K562 (cell line): ENCODE measurements around the gene TRERF1.

Experiments
- BHLHE40 ChIP-seq: IDR thresholded peaks from 2 replicates; pipeline ENCODE4 v1.6.1; 2011; ENCODE audit warnings: low read length, improper control_type of control experiment
- CBFA2T2 ChIP-seq: fragments of 450-650 bp; conservative IDR thresholded peaks from 2 replicates; pipeline ENCODE4 v1.6.1; 2017; ENCODE audit warnings: mild to moderate bottlenecking
- CTCF ChIP-seq, 3 experiments: IDR thresholded peaks in 2 of 3; conservative IDR thresholded peaks in 1 of 3; 2 replicates each; pipeline ENCODE4 v1.5.1; 2011 to 2012; ENCODE audit warnings: low read length in 3 of 3, mild to moderate bottlenecking in 3 of 3, control low read depth in 2 of 3, improper control_type of control experiment in 1 of 3, inconsistent platforms in 1 of 3, low read depth in 1 of 3, mixed read lengths in 1 of 3, moderate library complexity in 1 of 3; ENCODE audit not compliant: insufficient read depth in 2 of 3
- NR3C1 ChIP-seq: sonication (generic); formaldehyde crosslinking; IDR thresholded peaks from 2 replicates; pipeline ENCODE4 v1.8.1; 2022; ENCODE audit warnings: missing genetic modification reagents
- THAP7 ChIP-seq: fragments of 250-450 bp; sonication (Bioruptor Pico); IDR thresholded peaks from 2 replicates; pipeline ENCODE4 v1.5.0; 2021
- ZFP36 ChIP-seq: fragments of 150-350 bp; IDR thresholded peaks from 2 replicates; pipeline ENCODE4 v1.6.1; 2018; ENCODE audit warnings: low read length, low read depth; ENCODE audit not compliant: partially characterized antibody

GRCh38 chr6:42326248-42326647 is 125.5 kb downstream of the TRERF1 start:
- TF ChIP-seq NR3C1 (CRISPR knock-in tag) (no peak), CBFA2T2 (no peak), BHLHE40 (no peak), ZFP36 (no peak), THAP7 (CRISPR knock-in tag) (no peak), CTCF (IDR thresholded peaks at IDR 0.05 in 2 of 3, conservative IDR thresholded peaks at IDR 0.05 in 1 of 3; ENCODE audit: insufficient read depth in 2 of 3, low read depth in 1 of 3, low read length in 3 of 3) (no peak)
